Measurements from ENCODE around the gene NSUN5.

- TF ChIP-seq CTCF (IDR thresholded peaks at IDR 0.05) (no peak), POLR2A (IDR thresholded peaks at IDR 0.05) (no peak)
These were observed 5.6 kb upstream of the NSUN5 start for GRCh38 chr7:73314271-73314670.

All from uterus (tissue), 2 donors.